Mesothelial cell of epicardium (in vitro differentiated cells): ENCODE results near the gene CMTM3. TPM values are rescaled to one million over a fixed set of nuclear protein-coding genes. Genes with fewer than 3 reads are reported as not detected.

Experiments used
- DNase-seq, 2 experiments: peaks; one replicate each; pipeline ENCODE4 v3.0.0; 2021; ENCODE audit warnings: low spot score in 2 of 2; ENCODE audit not compliant: unreplicated experiment in 2 of 2
- H3K27ac Mint-ChIP-seq: 2 replicates; pipeline ENCODE4 v1.8.0; 2021; ENCODE audit warnings: mixed read lengths
- H3K27me3 Mint-ChIP-seq: 2 replicates; pipeline ENCODE4 v1.8.0; 2021; ENCODE audit warnings: low read depth, mixed read lengths
- H3K36me3 Mint-ChIP-seq: 2 replicates; pipeline ENCODE4 v1.8.0; 2021; ENCODE audit warnings: mixed read lengths
- H3K4me1 Mint-ChIP-seq: 2 replicates; pipeline ENCODE4 v1.8.0; 2021; ENCODE audit warnings: mixed read lengths
- H3K4me3 Mint-ChIP-seq: 2 replicates; pipeline ENCODE4 v1.8.0; 2021; ENCODE audit warnings: mild to moderate bottlenecking, moderate library complexity, mixed read lengths
- H3K9me3 Mint-ChIP-seq: 2 replicates; pipeline ENCODE4 v1.8.0; 2021; ENCODE audit warnings: mixed read lengths
- total RNA-seq: library from RNA; stranded (reverse); gene quantifications from 3 replicates; pipeline ENCODE4 v1.2.1, GENCODE V29; 2021
- TF ChIP-seq, protein P1 (sequence below): fragments of 200-600 bp; sonication (generic); IDR thresholded peaks from one replicate; pipeline ENCODE4 v1.5.0; 2021; ENCODE audit warnings: antibody characterized with exemption; ENCODE audit not compliant: unreplicated experiment

CMTM3 gene
- total RNA-seq, 1 donor from 2014 or later, result 60.7 TPM

DNA sequence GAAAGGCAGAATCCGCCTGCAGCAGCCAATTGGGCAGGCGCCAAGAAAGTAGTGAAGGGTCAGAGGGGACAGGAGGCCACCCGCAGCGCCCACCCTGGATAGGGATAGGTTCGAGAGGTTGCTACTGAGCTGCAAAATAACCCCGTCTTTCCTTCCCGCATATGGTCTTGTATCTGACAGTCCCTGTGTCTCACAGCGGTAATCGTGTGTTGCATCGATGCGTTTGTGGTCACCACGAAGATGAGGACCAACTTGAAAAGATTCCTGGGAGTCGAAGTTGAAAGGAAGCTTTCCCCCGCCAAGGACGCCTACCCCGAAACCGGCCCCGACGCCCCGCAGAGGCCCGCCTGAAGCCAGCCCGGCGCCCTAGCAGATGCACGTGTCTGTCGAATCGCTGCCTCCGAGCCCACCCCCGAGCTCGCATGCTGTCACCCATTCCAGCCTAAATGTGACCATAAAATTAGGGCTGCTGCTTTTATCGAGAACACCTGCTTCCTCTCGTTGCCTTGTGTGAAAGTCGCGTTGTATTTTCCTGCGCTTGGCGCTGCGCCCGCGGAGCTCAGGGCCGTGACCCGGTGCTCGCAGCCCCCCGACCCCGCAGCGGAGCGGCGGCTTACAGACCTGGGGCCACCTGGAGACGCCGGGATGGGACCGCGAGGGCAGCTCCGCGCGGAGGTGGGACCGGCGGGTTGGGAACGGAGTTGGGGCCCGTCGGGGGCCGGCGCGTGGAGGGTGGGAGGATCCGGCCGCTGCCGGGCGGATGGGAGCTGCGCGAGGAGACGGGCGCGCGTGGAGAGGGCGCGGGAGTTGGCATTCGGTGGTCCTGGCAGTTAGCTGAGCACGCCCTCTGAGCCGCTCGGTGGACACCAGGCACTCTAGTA, 25.6 kb upstream of the CMTM3 start, which contains the start of gene CMTM2:
Gene CMTM2, plus strand, starts transcription at position 813 of the 881 bp plus-strand sequence. CDS start 145 bp downstream, outside the sequence.
- Mint-ChIP-seq H3K9me3 (no peaks in the 10 kb centered on the region), H3K27ac (no peak within 1 kb of the TSS), H3K4me3 (no peak within 1 kb of the TSS), H3K27me3 (no peaks in the 10 kb centered on the region), H3K36me3 (no peaks in the 10 kb centered on the region), H3K4me1 (peaks cover 20% of the 10 kb centered on the region)
- DNase-seq, result no peak
- TF ChIP-seq, protein P1, sequence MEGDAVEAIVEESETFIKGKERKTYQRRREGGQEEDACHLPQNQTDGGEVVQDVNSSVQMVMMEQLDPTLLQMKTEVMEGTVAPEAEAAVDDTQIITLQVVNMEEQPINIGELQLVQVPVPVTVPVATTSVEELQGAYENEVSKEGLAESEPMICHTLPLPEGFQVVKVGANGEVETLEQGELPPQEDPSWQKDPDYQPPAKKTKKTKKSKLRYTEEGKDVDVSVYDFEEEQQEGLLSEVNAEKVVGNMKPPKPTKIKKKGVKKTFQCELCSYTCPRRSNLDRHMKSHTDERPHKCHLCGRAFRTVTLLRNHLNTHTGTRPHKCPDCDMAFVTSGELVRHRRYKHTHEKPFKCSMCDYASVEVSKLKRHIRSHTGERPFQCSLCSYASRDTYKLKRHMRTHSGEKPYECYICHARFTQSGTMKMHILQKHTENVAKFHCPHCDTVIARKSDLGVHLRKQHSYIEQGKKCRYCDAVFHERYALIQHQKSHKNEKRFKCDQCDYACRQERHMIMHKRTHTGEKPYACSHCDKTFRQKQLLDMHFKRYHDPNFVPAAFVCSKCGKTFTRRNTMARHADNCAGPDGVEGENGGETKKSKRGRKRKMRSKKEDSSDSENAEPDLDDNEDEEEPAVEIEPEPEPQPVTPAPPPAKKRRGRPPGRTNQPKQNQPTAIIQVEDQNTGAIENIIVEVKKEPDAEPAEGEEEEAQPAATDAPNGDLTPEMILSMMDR, result no peak

DNA sequence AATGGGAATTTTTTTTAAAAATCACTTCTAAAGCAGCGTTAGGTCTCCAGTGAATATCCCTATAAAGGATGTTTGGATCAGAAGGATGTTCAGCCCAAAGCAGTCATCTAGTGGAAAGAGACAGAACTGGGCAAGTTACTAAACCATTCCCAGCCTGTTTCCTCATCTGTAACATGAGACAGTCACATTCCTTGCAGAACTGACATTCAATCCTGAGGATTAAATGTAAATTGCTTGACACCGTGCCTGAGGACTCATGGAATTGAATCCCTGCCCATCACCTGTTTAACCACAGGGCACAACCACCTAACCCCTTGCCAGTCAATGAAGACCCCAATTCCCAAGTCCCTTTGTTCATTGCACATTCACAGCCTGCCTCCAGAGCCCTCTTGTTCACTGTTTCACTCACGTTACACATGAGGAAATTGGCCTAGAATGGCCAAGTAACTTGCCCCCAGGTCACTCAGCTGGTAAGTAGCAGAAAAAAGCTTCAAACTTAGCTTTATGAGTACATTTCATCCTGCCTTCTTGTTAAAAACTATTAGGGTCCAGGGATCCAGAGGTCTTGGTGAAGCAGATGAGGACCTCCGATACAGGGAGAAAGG, 23.8 kb upstream of the CMTM3 start:
- peak overlapping the region; percentile 35 for H3K27ac Mint-ChIP-seq
- H3K4me3 Mint-ChIP-seq, result no peak overlapping the region

DNA sequence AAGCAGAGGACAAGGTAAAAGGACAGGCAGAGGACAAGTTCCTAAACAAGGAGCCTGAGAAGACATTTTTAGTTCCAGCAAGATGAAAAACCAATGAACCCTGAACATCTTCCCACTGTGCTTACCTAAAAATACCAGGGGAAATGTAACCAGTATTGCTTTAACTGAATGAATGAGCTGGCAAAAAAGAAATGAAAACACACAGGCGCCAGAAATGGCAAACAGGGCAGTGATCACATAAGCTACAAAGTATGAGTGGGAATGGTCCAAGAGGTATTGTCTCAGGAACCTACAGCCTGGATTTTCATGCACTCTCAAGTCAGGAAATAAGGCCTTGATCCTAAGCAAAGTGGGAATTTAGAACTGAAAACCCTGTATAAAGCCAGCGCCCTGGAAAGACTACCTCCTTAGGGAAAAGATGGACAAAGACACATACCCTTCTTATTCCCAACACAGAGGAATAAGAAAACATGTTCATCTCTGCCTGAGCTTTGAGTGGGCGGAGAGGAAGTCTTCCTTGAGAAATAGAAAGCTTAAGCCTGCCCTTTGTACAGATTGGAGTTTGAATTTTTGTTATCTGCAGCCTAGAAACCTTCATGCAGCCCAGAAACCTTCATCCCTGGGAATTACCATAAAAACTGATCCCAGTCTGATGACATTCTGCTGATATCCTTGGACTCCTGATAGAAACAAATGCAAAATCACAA, 23.1 kb upstream of the CMTM3 start:
- no peak for DNase-seq
- Mint-ChIP-seq H3K27ac (peak overlapping the region; percentile 35), H3K36me3 (no peaks in the 10 kb centered on the region), H3K27me3 (no peaks in the 10 kb centered on the region), H3K4me3 (no peak overlapping the region), H3K9me3 (no peaks in the 10 kb centered on the region), H3K4me1 (peaks cover 20% of the 10 kb centered on the region)
- TF ChIP-seq, protein P1, result no peak

More for the DNA sequence above, 23.8 kb upstream of the CMTM3 start:
- no peaks in the 10 kb centered on the region for H3K36me3 Mint-ChIP-seq
- peaks cover 19% of the 10 kb centered on the region for H3K4me1 Mint-ChIP-seq
- no peaks in the 10 kb centered on the region for H3K27me3 Mint-ChIP-seq
- TF ChIP-seq, protein P1, result no peak
- DNase-seq, result no peak
- H3K9me3 Mint-ChIP-seq, result no peaks in the 10 kb centered on the region

DNA sequence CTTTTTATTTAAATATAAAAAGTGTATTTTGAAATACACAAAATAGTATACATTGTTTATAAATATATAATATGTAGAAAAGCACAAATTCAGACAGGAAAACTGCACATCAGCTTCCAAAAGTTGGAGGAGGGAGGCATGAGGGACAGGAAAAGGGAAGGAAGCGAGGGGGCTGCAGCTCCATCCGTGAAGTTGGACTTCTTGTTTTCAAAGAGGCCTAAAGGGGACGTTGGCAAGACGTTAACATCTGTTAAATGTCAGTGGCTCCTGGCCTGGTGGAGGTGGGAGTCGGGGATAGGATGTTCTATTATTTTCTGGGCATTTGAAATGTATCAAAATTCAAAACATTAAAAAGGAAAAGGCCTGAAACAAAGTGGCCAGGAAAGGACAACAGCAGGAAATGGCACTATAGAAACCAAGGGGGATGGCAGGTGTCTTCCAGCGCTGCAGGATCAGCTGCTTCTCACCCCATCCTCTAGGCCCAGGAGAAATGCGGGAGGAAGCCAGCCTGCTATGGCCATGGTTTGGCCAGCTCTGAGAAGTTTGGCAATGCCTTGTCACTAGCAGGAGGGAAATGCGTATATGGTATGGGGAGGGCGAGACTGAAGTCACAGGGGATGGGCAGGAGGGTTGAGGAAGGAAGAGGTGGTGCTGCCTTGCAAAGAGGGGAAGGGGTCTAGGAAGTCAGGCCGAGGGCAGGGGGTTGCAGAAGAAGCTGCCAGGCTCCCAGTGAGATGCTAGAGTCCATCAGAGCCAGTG, 18.8 kb upstream of the CMTM3 start:
- no peaks in the 10 kb centered on the region for H3K27me3 Mint-ChIP-seq
- H3K4me3 Mint-ChIP-seq, result no peak overlapping the region
- H3K27ac Mint-ChIP-seq, result no peak overlapping the region
- no peaks in the 10 kb centered on the region for H3K36me3 Mint-ChIP-seq
- no peak for DNase-seq
- no peaks in the 10 kb centered on the region for H3K9me3 Mint-ChIP-seq
- TF ChIP-seq, protein P1, result no peak
- H3K4me1 Mint-ChIP-seq, result peaks cover 17% of the 10 kb centered on the region

DNA sequence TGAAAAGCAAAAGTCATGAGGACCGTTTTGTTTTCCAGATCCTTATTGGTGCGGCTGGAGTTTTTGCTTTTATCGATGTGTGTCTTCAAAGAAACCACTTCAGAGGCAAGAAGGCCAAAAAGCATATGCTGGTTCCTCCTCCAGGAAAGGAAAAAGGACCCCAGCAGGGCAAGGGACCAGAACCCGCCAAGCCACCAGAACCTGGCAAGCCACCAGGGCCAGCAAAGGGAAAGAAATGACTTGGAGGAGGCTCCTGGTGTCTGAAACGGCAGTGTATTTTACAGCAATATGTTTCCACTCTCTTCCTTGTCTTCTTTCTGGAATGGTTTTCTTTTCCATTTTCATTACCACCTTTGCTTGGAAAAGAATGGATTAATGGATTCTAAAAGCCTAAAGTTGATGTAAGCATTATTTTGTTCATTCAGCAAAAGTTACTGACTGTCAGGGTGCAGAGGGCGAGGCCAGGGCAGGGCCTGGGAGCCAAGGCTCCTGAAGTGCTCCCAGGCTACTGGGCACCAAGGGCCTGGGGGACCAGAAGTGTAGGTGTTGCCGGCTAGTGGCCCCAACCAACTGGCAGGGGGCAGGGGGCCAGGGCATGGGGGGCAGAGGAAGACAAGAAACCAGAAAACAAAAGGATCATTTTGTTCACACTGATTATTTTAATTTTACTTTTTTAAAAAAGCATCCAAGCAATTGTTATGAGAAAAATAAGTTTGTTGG, 16.5 kb upstream of the CMTM3 start:
- H3K4me3 Mint-ChIP-seq, result no peak overlapping the region
- peaks cover 6% of the 10 kb centered on the region for H3K4me1 Mint-ChIP-seq
- TF ChIP-seq, protein P1, result no peak
- H3K27me3 Mint-ChIP-seq, result no peaks in the 10 kb centered on the region
- H3K27ac Mint-ChIP-seq, result no peak overlapping the region
- no peaks in the 10 kb centered on the region for H3K9me3 Mint-ChIP-seq
- DNase-seq, result no peak
- H3K36me3 Mint-ChIP-seq, result no peaks in the 10 kb centered on the region
